ENCODE results near the gene CEACAM8. TPM values are rescaled to one million over a fixed set of nuclear protein-coding genes. Genes with fewer than 3 reads are reported as not detected.
"Not testable (repeated sequence)": the region's sequence is repeated elsewhere in the genome, so short reads cannot be mapped to it uniquely, and the experiment has no call there.

The CEACAM8 gene
- not detected in 3 replicates for total RNA-seq

DNA sequence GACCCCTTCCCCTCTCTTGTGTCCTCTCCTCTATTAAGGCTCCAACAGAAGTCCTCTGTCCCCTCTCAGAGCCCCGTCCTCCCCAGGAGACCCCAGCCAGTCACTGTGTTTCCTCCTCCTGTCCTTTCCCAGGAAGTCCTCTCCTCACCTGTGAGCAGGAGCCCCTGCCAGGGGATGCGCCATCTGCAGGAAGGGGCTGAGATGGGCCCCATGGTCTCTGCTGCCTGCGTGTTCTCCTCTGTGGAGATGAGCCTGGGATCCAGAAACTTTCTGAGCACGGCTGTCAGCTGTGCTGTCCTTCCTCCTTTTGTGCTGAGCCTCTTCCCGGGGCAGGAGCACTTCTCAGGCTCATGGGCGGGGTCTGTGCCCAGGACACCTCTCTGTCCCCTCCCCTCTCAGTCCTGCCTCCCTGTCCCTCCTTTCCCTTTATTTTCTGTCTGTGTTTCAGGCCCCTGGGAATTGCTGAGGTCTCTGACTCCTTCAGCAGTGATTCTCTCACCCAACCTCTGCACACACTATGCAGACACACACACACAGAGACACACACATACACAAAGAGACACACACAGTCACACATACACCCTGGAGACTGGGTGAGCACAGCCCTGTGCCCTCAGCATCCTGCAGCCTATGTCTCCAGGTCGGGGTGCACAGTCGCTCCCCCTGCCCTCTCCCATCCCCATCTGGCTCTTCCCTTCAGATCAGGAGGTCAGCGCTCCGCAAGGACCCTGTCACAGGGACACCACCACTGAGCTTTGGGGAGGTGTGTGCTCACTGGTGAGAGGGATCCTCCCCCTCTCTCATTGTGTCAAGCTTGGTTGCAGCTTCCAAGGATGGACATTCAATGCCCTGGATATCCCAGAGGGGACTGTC is at the start of gene CEACAM8:
Gene CEACAM8 (minus strand): TSS at position 308 of the 873 bp plus-strand sequence. CDS start 96 bp downstream, at position 212.
- Mint-ChIP-seq H3K4me1 (no peaks in the 10 kb centered on the region), H3K4me3 (no peak within 1 kb of the TSS), H3K27ac (no peak within 1 kb of the TSS), H3K36me3 (no peaks in the 10 kb centered on the region), H3K9me3 (peaks cover 41% of the 10 kb centered on the region), H3K27me3 (ENCODE audit: low read depth) (no peaks in the 10 kb centered on the region)
- no peak for DNase-seq (ENCODE audit: low spot score in 2 of 2, unreplicated experiment in 2 of 2)
- TF ChIP-seq, protein P1, sequence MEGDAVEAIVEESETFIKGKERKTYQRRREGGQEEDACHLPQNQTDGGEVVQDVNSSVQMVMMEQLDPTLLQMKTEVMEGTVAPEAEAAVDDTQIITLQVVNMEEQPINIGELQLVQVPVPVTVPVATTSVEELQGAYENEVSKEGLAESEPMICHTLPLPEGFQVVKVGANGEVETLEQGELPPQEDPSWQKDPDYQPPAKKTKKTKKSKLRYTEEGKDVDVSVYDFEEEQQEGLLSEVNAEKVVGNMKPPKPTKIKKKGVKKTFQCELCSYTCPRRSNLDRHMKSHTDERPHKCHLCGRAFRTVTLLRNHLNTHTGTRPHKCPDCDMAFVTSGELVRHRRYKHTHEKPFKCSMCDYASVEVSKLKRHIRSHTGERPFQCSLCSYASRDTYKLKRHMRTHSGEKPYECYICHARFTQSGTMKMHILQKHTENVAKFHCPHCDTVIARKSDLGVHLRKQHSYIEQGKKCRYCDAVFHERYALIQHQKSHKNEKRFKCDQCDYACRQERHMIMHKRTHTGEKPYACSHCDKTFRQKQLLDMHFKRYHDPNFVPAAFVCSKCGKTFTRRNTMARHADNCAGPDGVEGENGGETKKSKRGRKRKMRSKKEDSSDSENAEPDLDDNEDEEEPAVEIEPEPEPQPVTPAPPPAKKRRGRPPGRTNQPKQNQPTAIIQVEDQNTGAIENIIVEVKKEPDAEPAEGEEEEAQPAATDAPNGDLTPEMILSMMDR (IDR thresholded peaks at IDR 0.05; ENCODE audit: unreplicated experiment): no peak

DNA sequence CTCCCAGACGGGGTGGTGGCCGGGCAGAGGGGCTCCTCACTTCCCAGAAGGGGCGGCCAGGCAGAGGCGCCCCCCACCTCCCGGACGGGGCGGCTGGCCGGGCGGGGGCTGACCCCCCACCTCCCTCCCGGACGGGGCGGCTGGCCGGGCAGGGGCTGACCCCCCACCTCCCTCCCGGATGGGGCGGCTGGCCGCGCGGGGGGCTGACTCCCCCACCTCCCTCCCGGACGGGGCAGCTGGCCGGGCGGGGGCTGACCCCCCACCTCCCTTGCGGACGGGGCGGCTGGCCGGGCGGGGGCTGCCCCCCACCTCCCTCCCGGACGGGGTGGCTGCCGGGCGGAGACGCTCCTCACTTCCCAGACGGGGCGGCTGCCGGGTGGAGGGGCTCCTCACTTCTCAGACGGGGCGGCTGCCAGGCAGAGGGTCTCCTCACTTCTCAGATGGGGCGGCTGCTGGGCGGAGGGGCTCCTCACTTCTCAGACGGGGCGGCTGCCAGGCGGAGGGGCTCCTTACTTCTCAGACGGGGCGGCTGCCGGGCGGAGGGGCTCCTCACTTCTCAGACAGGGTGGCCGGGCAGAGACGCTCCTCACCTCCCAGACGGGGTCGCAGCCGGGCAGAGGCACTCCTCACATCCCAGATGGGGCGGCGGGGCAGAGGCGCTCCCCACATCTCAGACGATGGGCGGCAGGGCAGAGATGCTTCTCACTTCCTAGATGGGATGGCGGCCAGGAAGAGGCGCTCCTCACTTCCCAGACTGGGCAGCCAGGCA is 44.8 kb upstream of the CEACAM8 start:
- not testable (repeated sequence) for H3K4me1 Mint-ChIP-seq; DNase-seq (ENCODE audit: low spot score in 2 of 2, unreplicated experiment in 2 of 2); H3K4me3 Mint-ChIP-seq; H3K36me3 Mint-ChIP-seq; H3K27ac Mint-ChIP-seq; H3K27me3 Mint-ChIP-seq (ENCODE audit: low read depth)
- peaks cover 52% of the 10 kb centered on the region for H3K9me3 Mint-ChIP-seq

DNA sequence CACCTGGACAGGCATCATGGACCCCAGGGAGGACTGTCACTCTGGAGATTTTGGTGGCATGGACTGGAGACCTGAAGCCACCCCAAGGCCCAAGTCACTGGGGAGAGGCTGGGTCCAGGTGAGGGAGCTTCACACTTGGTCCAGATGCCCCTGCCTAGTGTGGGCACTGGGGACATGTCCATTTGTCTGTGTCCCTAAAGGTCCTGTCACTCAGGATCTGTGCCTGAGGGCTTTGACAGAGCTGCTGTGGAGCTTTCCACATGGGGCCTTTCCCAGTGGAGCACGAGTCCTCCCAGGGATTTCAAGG is 40.5 kb upstream of the CEACAM8 start:
- Mint-ChIP-seq H3K4me1 (no peaks in the 10 kb centered on the region), H3K27me3 (ENCODE audit: low read depth) (no peaks in the 10 kb centered on the region), H3K4me3 (no peak overlapping the region), H3K27ac (no peak overlapping the region), H3K36me3 (no peaks in the 10 kb centered on the region), H3K9me3 (peaks cover 65% of the 10 kb centered on the region)
- DNase-seq (ENCODE audit: low spot score in 2 of 2, unreplicated experiment in 2 of 2): no peak
- TF ChIP-seq, protein P1 (IDR thresholded peaks at IDR 0.05; ENCODE audit: unreplicated experiment): no peak

DNA sequence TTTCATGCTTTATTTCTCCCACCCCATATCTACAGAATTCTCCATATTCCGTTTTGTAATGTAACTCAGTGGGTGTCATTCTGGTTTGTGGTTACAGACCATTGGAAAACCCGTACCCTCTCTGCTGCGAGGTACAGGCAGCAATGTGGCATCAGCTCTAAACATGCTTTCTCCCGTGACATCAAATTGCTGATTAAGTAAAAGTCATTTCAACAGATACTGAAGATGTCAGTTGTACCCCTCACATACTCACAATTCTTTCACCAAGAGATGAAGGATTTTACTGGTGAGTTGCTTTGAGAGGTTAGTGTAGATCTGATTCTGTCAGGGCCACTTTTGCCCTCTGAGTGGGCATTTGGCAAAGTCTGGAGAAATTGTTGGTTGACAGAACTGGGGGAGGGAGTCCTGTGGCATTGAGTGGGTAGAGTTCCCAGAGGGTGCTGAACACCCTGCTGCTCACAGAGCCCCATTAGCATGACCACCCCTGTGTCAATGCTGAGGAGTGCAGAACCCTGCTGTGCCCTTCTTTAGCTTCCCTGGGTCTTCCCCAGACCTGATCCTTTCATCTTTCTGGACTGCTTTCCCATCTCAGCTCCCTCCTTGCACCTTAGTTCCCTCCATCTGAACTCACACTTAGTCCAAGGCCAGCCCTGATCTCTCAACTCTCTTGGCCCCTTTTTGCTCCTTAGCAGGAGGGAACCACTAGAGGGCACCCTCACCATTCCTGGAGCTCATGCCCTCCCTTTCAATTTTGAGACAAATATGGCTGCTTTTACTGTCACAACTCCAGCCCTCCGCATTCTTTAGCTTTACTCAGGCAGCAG is 39.9 kb upstream of the CEACAM8 start:
- Mint-ChIP-seq H3K36me3 (no peaks in the 10 kb centered on the region), H3K27ac (no peak overlapping the region), H3K27me3 (ENCODE audit: low read depth) (no peaks in the 10 kb centered on the region), H3K4me3 (no peak overlapping the region), H3K4me1 (no peaks in the 10 kb centered on the region), H3K9me3 (peaks cover 69% of the 10 kb centered on the region)
- DNase-seq (ENCODE audit: low spot score in 2 of 2, unreplicated experiment in 2 of 2): no peak
- TF ChIP-seq, protein P1 (IDR thresholded peaks at IDR 0.05; ENCODE audit: unreplicated experiment): no peak

DNA sequence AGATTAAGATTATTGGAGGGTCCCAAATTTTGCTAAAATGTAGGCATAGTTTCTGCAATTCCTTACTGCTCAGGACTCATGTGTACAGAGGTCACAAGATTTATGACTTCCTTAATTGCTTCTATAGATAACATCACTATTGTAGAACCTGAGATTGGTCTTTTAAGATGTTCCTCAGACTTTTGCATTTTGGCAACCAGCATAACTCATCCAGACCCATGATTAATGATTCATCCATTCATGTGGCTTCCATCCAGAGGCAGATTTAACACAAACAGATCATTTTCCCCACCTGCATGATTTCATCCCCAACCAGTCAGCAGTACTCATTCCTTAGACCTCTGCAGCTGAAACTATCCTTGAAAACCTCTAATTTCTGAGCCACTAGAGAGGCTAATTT is 34.5 kb upstream of the CEACAM8 start:
- Mint-ChIP-seq H3K27me3 (ENCODE audit: low read depth) (no peaks in the 10 kb centered on the region), H3K9me3 (peaks cover 81% of the 10 kb centered on the region), H3K4me1 (no peaks in the 10 kb centered on the region), H3K27ac (no peak overlapping the region), H3K36me3 (no peaks in the 10 kb centered on the region), H3K4me3 (no peak overlapping the region)
- no peak for DNase-seq (ENCODE audit: low spot score in 2 of 2, unreplicated experiment in 2 of 2)
- TF ChIP-seq, protein P1 (IDR thresholded peaks at IDR 0.05; ENCODE audit: unreplicated experiment): no peak
